SK-N-SH treated with all-trans-retinoic acid at 6 μM for 48 hours (cell line): ENCODE data around the gene CDK5RAP3.

ENCODE experiments used
- CSDC2 ChIP-seq: fragments of 250-450 bp; sonication (Bioruptor Pico); IDR thresholded peaks from 2 replicates; pipeline ENCODE4 v1.5.0; 2020; ENCODE audit warnings: mild to moderate bottlenecking, moderate library complexity
- GLIS3 ChIP-seq: fragments of 250-450 bp; sonication (Bioruptor Pico); IDR thresholded peaks from 2 replicates; pipeline ENCODE4 v1.5.0; 2020; ENCODE audit warnings: mild to moderate bottlenecking, moderate library complexity
- OSR1 ChIP-seq: fragments of 250-450 bp; sonication (Bioruptor Pico); IDR thresholded peaks from 2 replicates; pipeline ENCODE4 v1.8.0; 2022; ENCODE audit warnings: moderate library complexity, mild to moderate bottlenecking, inconsistent platforms
- RARB ChIP-seq: fragments of 250-450 bp; sonication (Bioruptor Pico); IDR thresholded peaks from 2 replicates; pipeline ENCODE4 v1.8.0; 2021; ENCODE audit warnings: mild to moderate bottlenecking, moderate library complexity
- ZFP3 ChIP-seq: fragments of 250-450 bp; sonication (Bioruptor Pico); IDR thresholded peaks from 2 replicates; pipeline ENCODE4 v1.5.0; 2020; ENCODE audit warnings: mild to moderate bottlenecking, moderate library complexity
- ZNF8 ChIP-seq: fragments of 450-650 bp; formaldehyde crosslinking; IDR thresholded peaks from 2 replicates; pipeline ENCODE4 v1.5.0; 2020; ENCODE audit warnings: mild to moderate bottlenecking, moderate library complexity
- TF ChIP-seq, protein P1 (sequence below): fragments of 250-450 bp; sonication (Bioruptor Pico); IDR thresholded peaks from 2 replicates; pipeline ENCODE4 v1.5.0; 2020; ENCODE audit warnings: mild to moderate bottlenecking, moderate library complexity

CDK5RAP3 gene

GRCh38 chr17:48030531-48030930, 59.6 kb downstream of the CDK5RAP3 start (continued):
- TF ChIP-seq, protein P1, sequence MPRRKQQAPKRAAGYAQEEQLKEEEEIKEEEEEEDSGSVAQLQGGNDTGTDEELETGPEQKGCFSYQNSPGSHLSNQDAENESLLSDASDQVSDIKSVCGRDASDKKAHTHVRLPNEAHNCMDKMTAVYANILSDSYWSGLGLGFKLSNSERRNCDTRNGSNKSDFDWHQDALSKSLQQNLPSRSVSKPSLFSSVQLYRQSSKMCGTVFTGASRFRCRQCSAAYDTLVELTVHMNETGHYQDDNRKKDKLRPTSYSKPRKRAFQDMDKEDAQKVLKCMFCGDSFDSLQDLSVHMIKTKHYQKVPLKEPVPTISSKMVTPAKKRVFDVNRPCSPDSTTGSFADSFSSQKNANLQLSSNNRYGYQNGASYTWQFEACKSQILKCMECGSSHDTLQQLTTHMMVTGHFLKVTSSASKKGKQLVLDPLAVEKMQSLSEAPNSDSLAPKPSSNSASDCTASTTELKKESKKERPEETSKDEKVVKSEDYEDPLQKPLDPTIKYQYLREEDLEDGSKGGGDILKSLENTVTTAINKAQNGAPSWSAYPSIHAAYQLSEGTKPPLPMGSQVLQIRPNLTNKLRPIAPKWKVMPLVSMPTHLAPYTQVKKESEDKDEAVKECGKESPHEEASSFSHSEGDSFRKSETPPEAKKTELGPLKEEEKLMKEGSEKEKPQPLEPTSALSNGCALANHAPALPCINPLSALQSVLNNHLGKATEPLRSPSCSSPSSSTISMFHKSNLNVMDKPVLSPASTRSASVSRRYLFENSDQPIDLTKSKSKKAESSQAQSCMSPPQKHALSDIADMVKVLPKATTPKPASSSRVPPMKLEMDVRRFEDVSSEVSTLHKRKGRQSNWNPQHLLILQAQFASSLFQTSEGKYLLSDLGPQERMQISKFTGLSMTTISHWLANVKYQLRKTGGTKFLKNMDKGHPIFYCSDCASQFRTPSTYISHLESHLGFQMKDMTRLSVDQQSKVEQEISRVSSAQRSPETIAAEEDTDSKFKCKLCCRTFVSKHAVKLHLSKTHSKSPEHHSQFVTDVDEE (CRISPR knock-in tag): no peak
- TF ChIP-seq ZNF8 (CRISPR knock-in tag): no peak
- TF ChIP-seq RARB (CRISPR knock-in tag): no peak
- no peak for TF ChIP-seq OSR1
- no peak for TF ChIP-seq ZFP3 (CRISPR knock-in tag)
- no peak for TF ChIP-seq CSDC2
- TF ChIP-seq GLIS3 (CRISPR knock-in tag): no peak
